Upper lobe of left lung (tissue), 6 donors: ENCODE measurements around the gene HIVEP3. TPM values are rescaled to one million over a fixed set of nuclear protein-coding genes. Genes with fewer than 3 reads are reported as not detected.
A peak's percentile ranks its signal among the peaks of the same experiment; 100 is the strongest.

Experiments used
- ATAC-seq, 2 donors: fragments of 200-7000 bp; cut with Tn5 transposase; one replicate each; pipeline ENCODE4 v1.9.1; 2022; ENCODE audit warnings: mild to moderate bottlenecking in 2 of 2, moderate library complexity in 2 of 2; ENCODE audit not compliant: low FRiP score in 2 of 2
- DNase-seq, 2 donors: peaks; one replicate each; pipeline ENCODE4 v3.0.0-alpha.2; 2019 to 2020
- H3K27ac ChIP-seq, 4 donors: fragments of 200-600 bp; sonication (generic); one replicate each; pipeline ENCODE4 v1.5.1; 2016 to 2019
- H3K27me3 ChIP-seq, 4 donors: fragments of 200-600 bp; sonication (generic); one replicate each; pipeline ENCODE4 v1.5.1; 2017 to 2019
- H3K36me3 ChIP-seq, 4 donors: fragments of 200-600 bp; sonication (generic); one replicate each; pipeline ENCODE4 v1.5.1; 2016 to 2019
- H3K4me1 ChIP-seq, 4 donors: fragments of 200-600 bp; sonication (generic); one replicate each; pipeline ENCODE4 v1.5.1; 2018 to 2019
- H3K4me3 ChIP-seq, 4 donors: fragments of 200-600 bp; sonication (generic); one replicate each; pipeline ENCODE4 v1.5.1; 2017 to 2019; ENCODE audit warnings: mild to moderate bottlenecking in 2 of 4, moderate library complexity in 1 of 4
- H3K9me3 ChIP-seq, 4 donors: fragments of 200-600 bp; sonication (generic); one replicate each; pipeline ENCODE4 v1.5.1; 2018 to 2019
- EP300 ChIP-seq, 4 donors: sonication (generic); formaldehyde crosslinking; IDR thresholded peaks; one replicate each; pipeline ENCODE4 v1.5.1; 2017; ENCODE audit warnings: antibody characterized with exemption in 4 of 4, control low read depth in 2 of 4
- POLR2A ChIP-seq, 4 donors: fragments of 450-650 bp; IDR thresholded peaks; one replicate each; pipeline ENCODE4 v1.5.1; 2016 to 2017; ENCODE audit warnings: antibody characterized with exemption in 4 of 4, mild to moderate bottlenecking in 2 of 4
- POLR2AphosphoS5 ChIP-seq, 2 donors: sonication (generic); formaldehyde crosslinking; IDR thresholded peaks; one replicate each; pipeline ENCODE4 v1.5.1; 2017; ENCODE audit warnings: antibody characterized with exemption in 2 of 2
- WGBS, 2 donors: methylation state at CpG; one replicate each; pipeline ENCODE4 v1.1.5; 2017 to 2018; 5-methylcytosine and 5-hydroxymethylcytosine counted together
- total RNA-seq, 6 donors: library from RNA; depleted of rRNA in 4 of 6; stranded (reverse); fragments of >200 nt in 4 of 6; gene quantifications; one replicate each; pipeline versions ENCODE4 v1.1.0 to v1.2.1, GENCODE V29; 2016 to 2021
- TF ChIP-seq, protein P1 (sequence below), 6 experiments: fragments of 450-650 bp in 4 of 6; fragments of 200-600 bp in 2 of 6; sonication (generic) in 2 of 6; IDR thresholded peaks; one replicate each; pipeline ENCODE4 v1.5.1; 2016 to 2019; ENCODE audit warnings: antibody characterized with exemption in 6 of 6
- donor health status: DM: no; HTN: no; CAD: no; lungs with moderate emphysema.
- donor health status: DM: no; HTN: yes; CAD: no; lungs with severe emphysema.

HIVEP3 gene
- total RNA-seq, 6 donors from 2014 or later = 9.7 to 23.0 (median 11.6) TPM

DNA sequence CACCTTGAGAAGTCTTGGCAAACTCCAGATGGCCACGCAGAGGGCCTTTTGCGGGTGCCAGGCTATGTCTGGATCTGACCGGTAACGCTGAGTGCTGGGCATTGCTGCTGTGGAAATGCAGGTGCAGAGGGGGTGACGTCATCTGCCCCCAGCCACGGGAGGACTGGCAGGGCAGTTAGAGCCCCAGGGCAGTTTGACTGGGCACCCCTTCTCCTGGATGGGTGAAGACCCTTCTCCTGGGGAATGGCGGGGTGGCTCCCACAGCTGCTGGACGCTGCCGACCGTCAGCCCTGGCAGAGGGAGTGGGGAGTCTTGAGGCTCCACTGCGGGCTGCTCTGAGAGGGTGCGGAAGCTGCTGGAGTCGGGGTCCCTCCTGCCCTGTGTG is 421.7 kb downstream of the HIVEP3 start:
- ATAC-seq (no peak), DNase-seq (peak in 1 of 2 donors; percentile 77)
- no peaks in the 10 kb centered on the region for H3K27me3 ChIP-seq
- H3K9me3 ChIP-seq = no peaks in the 10 kb centered on the region
- H3K4me3 ChIP-seq = no peak overlapping the region
- TF ChIP-seq POLR2AphosphoS5 (IDR thresholded peaks at IDR 0.05) (no peak), POLR2A (IDR thresholded peaks at IDR 0.05) (no peak), EP300 (IDR thresholded peaks at IDR 0.05) (no peak)
- TF ChIP-seq, protein P1, sequence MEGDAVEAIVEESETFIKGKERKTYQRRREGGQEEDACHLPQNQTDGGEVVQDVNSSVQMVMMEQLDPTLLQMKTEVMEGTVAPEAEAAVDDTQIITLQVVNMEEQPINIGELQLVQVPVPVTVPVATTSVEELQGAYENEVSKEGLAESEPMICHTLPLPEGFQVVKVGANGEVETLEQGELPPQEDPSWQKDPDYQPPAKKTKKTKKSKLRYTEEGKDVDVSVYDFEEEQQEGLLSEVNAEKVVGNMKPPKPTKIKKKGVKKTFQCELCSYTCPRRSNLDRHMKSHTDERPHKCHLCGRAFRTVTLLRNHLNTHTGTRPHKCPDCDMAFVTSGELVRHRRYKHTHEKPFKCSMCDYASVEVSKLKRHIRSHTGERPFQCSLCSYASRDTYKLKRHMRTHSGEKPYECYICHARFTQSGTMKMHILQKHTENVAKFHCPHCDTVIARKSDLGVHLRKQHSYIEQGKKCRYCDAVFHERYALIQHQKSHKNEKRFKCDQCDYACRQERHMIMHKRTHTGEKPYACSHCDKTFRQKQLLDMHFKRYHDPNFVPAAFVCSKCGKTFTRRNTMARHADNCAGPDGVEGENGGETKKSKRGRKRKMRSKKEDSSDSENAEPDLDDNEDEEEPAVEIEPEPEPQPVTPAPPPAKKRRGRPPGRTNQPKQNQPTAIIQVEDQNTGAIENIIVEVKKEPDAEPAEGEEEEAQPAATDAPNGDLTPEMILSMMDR (IDR thresholded peaks at IDR 0.05) = no peak
- H3K27ac ChIP-seq = peak overlapping the region; percentile 87 to 90 (median 88)
- no peaks in the 10 kb centered on the region for H3K36me3 ChIP-seq
- 88 to 100% methylated on average over 1 to 13 of the region's 13 CpGs for WGBS, 2 donors
- peaks cover 49 to 60% (median 51%) of the 10 kb centered on the region in 4 donors for H3K4me1 ChIP-seq

DNA sequence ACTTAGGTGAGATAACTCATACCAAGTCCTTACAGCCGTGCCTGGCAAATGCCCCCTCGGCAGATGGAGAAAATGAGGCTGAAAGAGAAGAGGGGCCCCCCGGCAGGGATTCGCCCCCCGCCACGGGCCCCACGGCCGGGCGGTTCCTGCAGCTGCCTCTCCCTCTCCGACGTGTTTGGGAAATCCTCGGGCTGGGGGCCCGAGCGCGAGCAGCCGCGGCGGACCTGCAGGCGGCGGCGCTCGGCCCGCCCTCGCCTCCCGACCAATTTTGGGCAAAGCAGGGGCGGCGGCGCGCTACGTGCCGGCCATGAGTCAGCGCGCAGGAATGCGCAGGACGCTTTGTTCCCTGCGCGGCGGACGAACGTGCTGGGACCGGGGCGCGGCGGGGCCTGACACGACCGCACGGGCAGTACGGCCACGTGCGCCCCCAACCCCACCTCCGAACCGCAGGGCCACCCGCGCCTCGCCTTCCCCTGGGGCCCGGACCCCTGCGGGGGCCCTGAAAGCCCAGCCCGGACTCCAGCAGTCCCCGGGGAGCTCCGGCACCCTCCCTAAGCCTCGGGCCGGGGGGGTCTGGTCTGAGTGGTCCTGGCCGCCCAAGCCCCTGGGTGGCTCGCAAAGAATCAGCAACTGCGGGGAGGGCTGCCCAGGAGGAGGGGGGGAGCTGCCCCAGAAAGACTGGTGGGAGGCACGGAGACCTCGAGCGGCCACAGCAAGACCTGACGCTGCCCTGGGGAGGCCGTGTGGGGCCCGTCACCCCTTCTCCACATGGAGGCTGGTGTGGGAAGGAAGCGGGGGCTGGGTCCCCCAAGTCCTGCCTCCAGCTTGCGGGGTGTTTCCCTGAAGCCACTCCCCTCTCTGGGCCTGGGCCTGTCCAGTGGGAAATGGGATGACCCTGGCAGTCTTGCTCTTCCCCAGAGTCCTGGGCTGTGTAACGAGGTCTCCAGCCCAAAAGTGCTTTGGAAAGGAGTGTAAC is 422.4 kb downstream of the HIVEP3 start:
- peak overlapping the region in 3 of 4 donors; percentile 30 to 41 (median 36) for H3K4me3 ChIP-seq
- ATAC-seq (peak; percentile 76 to 89), DNase-seq (peak; percentile 91 to 96)
- TF ChIP-seq, protein P1 (IDR thresholded peaks at IDR 0.05) = peak in 5 of 6 experiments; percentile 13 to 69 (median 60)
- TF ChIP-seq EP300 (IDR thresholded peaks at IDR 0.05) = peak in 3 of 4 donors; percentile 94 to 100 (median 99)
- peak in 3 of 4 donors; percentile 30 to 83 (median 57) for TF ChIP-seq POLR2A (IDR thresholded peaks at IDR 0.05)
- peak; percentile 97 for TF ChIP-seq POLR2AphosphoS5 (IDR thresholded peaks at IDR 0.05)
- peaks cover 49 to 60% (median 51%) of the 10 kb centered on the region in 4 donors for H3K4me1 ChIP-seq
- 22% methylated on average over 19 of the region's 74 CpGs; no CpG with 5 or more reads in 1 of the 2 donors for WGBS, 2 donors
- H3K27me3 ChIP-seq = no peaks in the 10 kb centered on the region
- H3K36me3 ChIP-seq = no peaks in the 10 kb centered on the region
- H3K27ac ChIP-seq = peak overlapping the region; percentile 87 to 90 (median 88)
- no peaks in the 10 kb centered on the region for H3K9me3 ChIP-seq

DNA sequence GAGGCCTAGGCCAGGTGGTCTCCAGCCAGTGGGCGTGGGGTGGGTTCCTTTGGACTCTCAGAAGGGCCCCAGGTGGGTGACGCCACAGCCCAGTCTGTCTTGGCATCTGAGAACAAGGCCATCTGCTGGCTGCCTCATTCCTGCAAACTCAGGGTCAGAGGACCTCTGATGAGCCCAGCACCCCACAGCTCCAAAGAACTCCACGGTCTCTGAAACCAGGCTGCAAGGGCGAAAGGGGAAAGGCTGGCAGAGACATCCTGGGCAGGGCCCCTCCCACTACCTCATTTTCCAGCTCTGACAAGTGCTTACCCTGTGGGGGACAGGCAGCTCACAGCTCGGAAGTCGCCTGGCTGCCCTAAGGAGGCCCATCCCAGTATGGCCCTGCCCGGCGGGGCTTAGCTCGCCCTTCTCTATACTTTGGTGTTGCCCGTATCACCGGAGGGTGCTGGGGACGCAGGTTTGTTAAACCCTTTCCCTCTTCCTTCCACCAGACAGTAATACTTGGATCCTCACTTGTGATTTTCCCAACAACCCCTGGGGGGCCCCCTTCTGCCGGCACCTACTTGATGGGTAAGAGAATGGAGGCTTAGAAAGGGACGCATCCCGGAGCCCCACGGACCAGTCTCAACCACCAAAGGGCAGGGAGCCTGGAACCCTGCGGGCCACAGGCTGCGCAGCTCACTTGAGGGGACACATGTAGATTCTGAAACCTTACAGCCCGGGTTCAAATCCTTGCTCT is 423.3 kb downstream of the HIVEP3 start:
- H3K4me1 ChIP-seq = peaks cover 48 to 52% (median 50%) of the 10 kb centered on the region in 4 donors
- no peaks in the 10 kb centered on the region for H3K27me3 ChIP-seq
- WGBS, 2 donors = 62 to 72% methylated on average over 12 to 19 of the region's 19 CpGs
- H3K9me3 ChIP-seq = no peaks in the 10 kb centered on the region
- ATAC-seq = no peak
- TF ChIP-seq POLR2AphosphoS5 (IDR thresholded peaks at IDR 0.05) (no peak), POLR2A (IDR thresholded peaks at IDR 0.05) (no peak), EP300 (IDR thresholded peaks at IDR 0.05) (no peak)
- TF ChIP-seq, protein P1 (IDR thresholded peaks at IDR 0.05) = peak in 1 of 6 experiments; percentile 6
- peak overlapping the region in 3 of 4 donors; percentile 30 to 41 (median 36) for H3K4me3 ChIP-seq
- DNase-seq = peak in 1 of 2 donors; percentile 46
- H3K36me3 ChIP-seq = no peaks in the 10 kb centered on the region
- peak overlapping the region; percentile 87 to 90 (median 88) for H3K27ac ChIP-seq

DNA sequence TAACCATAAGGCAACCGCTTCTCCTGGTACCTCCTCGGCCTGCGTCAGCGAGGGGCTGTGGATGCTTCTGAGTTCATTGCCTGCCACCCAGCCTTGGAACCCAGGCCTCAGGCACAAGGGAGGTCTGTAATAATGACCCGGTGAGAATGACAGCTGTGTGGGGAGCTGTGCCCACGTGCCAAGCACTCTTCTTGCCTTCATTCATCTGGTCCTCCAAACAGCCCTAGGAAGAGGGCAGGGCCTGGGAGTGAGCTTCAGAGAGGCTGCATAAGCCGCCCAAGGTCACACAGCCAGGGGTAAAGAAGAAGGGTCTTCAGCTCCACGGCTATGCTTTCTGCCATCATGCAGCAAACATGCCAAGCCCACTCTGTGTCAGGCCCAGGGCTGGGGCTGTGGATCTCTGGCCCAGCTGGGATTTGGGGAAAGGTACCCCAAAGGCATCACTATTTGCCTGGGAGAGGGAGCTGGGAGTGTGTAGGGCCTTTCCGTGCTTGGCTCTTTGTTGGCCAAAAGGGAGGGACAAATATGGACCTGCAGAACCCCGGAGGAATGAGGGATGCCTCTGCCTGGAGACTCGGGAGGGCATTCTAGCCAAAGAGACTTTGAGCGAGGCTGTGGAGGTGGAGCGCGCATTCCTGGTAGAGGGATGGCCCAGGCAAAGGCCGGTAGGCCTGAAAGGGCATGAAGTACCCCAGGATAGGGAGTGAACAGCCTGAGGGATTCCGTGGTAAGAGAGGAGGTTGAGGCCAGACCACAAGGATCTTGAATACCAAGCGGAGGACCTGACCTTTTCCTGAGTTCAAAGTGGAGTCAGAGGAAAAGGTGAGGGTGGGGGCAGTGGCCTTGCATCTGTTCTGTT is 424.1 kb downstream of the HIVEP3 start:
- 78 to 80% methylated on average over 16 to 17 of the region's 17 CpGs for WGBS, 2 donors
- TF ChIP-seq EP300 (IDR thresholded peaks at IDR 0.05) = no peak
- TF ChIP-seq, protein P1 (IDR thresholded peaks at IDR 0.05) = no peak
- no peak for TF ChIP-seq POLR2A (IDR thresholded peaks at IDR 0.05)
- no peak for TF ChIP-seq POLR2AphosphoS5 (IDR thresholded peaks at IDR 0.05)
- ATAC-seq (no peak), DNase-seq (no peak)
- peaks cover 41 to 45% (median 43%) of the 10 kb centered on the region in 4 donors for H3K4me1 ChIP-seq
- H3K4me3 ChIP-seq = no peak overlapping the region
- H3K9me3 ChIP-seq = no peaks in the 10 kb centered on the region
- no peaks in the 10 kb centered on the region for H3K36me3 ChIP-seq
- H3K27ac ChIP-seq = peak overlapping the region in 1 of 4 donors; percentile 90
- no peaks in the 10 kb centered on the region for H3K27me3 ChIP-seq
